Effector memory CD8-positive, alpha-beta T cell (primary cell): ENCODE results near the gene LDLRAD4.

ENCODE experiments used
- ATAC-seq: fragments of 150-1000 bp; cut with Tn5 transposase; replicated peaks from 2 replicates; pipeline ENCODE4 v1.10.0; 2021; ENCODE audit warnings: mild to moderate bottlenecking, moderate library complexity
- DNase-seq, 3 experiments: peaks; one replicate each; pipeline ENCODE4 v3.0.0; 2021
- H3K27ac Mint-ChIP-seq, 2 donors: one replicate each; pipeline ENCODE4 v1.8.0; 2022; ENCODE audit warnings: mild to moderate bottlenecking in 2 of 2, mixed read lengths in 2 of 2, moderate library complexity in 2 of 2
- H3K27me3 Mint-ChIP-seq, 2 donors: one replicate each; pipeline ENCODE4 v1.8.0; 2022; ENCODE audit warnings: mixed read lengths in 2 of 2
- H3K36me3 Mint-ChIP-seq: one replicate; pipeline ENCODE4 v1.8.0; 2022; ENCODE audit warnings: mild to moderate bottlenecking, moderate library complexity, mixed read lengths; ENCODE audit not compliant: insufficient read depth
- H3K4me1 Mint-ChIP-seq, 2 donors: one replicate each; pipeline ENCODE4 v1.8.0; 2022; ENCODE audit warnings: low read depth in 2 of 2, mixed read lengths in 2 of 2
- H3K4me3 Mint-ChIP-seq, 2 donors: one replicate each; pipeline ENCODE4 v1.8.0; 2022; ENCODE audit warnings: mild to moderate bottlenecking in 2 of 2, mixed read lengths in 2 of 2, moderate library complexity in 2 of 2
- H3K9me3 Mint-ChIP-seq, 2 donors: one replicate each; pipeline ENCODE4 v1.8.0; 2022; ENCODE audit warnings: mixed read lengths in 2 of 2

LDLRAD4 gene

DNA sequence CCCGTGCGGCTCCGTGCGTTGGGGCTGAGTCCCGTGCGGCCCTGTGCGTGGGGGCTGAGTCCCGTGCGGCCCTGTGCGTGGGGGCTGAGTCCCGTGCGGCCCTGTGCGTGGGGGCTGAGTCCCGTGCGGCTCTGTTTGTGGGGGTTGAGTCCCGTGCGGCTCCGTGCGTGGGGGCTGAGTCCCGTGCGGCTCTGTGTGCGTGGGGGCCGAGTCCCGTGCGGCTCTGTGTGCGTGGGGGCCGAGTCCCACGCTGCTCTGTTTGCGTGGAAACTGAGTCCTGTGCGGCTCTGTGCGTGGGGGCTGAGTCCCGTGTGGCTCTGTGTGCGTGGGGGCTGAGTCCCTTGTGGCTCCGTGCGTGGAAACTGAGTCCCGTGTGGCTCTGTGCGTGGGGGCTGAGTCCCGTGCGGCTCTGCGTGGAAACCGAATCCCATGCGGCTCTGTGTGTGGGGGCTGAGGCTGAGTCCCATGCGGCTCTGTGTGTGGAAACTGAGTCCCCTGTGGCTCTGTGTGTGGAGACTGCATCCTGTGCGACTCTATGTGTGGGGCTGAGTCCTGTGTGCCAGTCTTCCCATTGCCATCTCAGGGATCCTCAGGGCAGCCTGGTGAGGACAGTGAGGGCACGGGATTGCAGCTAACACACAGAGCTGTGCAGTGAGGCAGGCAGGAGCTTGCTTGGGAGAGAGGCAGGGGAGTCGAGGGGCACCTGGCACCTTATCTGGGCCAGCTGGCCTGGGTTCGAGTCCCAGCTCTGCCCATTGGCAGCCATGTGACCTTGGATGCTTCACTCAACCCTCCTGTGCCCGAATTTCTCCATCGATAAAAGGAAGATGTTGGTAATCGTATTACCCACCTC, 44.5 kb downstream of the LDLRAD4 start:
- DNase-seq (no peak), ATAC-seq (no peak)
- Mint-ChIP-seq H3K9me3 (no peaks in the 10 kb centered on the region), H3K4me1 (peaks cover 14 to 30% of the 10 kb centered on the region in 2 donors), H3K4me3 (no peak overlapping the region), H3K36me3 (peaks cover 3% of the 10 kb centered on the region), H3K27ac (no peak overlapping the region), H3K27me3 (peaks cover 24 to 53% of the 10 kb centered on the region in 2 donors)

DNA sequence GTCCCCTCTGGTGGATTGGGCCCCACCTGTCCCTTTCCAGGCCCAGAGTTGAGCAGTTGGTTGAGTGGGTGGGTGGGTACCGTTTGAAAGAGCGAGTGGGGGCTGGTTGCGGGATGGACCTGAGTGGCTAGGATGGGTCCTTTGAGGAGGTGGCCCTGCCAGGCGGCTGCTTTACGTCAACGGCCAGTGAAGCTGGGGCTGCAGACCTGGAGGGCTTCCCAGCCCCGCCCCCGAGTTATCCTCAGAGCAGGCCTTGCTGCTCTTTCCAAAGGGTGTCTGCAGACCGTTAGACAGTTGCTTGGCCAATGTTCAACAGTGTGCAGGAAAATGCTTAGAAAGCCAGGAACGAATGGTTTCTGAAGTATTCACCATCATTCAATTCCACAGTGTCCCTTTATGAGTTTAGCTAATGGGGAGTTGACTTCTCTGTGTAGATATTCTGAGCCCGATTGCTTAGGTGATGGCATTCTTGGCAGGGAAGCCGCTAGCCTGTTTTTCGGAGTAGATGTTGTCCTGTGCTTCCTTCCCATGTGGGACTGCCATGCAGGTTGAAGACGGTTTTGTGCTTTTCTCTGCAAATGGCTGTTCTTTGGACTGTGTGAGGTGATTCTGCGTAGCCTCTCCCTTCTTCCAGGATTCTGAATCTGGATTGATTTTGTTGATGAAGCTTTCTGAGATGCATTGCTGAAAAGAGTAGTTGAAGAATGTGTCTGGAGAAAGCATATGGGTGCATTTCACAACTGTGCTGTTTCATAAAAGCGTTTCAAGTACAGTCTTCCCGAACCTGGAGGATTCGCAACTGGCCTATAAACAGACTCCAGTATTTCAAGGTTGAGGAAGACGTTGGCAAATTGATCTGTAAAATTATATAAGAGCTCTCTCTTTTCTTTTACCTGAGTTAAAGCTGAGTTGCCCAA, 45.8 kb downstream of the LDLRAD4 start:
- Mint-ChIP-seq H3K27ac (no peak overlapping the region), H3K4me3 (no peak overlapping the region), H3K9me3 (no peaks in the 10 kb centered on the region), H3K27me3 (peaks cover 25 to 58% of the 10 kb centered on the region in 2 donors), H3K4me1 (peaks cover 16 to 30% of the 10 kb centered on the region in 2 donors), H3K36me3 (peaks cover 3% of the 10 kb centered on the region)
- DNase-seq: no peak
- no peak for ATAC-seq

GRCh38 chr18:13265008-13265910, 46.7 kb downstream of the LDLRAD4 start:
- Mint-ChIP-seq H3K27ac (peak overlapping the region in 1 of 2 donors; percentile 83), H3K36me3 (peaks cover 6% of the 10 kb centered on the region), H3K4me1 (peaks cover 16 to 30% of the 10 kb centered on the region in 2 donors), H3K9me3 (no peaks in the 10 kb centered on the region), H3K27me3 (peaks cover 24 to 60% of the 10 kb centered on the region in 2 donors), H3K4me3 (peak overlapping the region; percentile 68 to 71)
- ATAC-seq (no peak), DNase-seq (no peak)

DNA sequence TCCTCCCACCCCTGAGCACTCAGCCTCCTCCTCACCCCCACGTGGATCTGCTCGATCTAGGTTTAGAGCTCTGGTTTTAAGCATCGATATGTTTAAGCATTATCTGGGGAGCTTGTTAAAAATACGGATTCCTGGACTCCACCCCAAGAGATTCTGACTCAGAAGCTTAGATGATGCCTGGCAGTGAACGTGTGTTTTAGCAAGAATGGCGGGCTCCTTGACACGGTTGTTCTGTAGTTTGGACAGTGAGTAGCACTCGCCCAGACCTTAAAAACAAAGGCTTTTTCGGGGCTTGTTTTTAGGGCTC, 47.3 kb downstream of the LDLRAD4 start:
- Mint-ChIP-seq H3K27me3 (peaks cover 24 to 57% of the 10 kb centered on the region in 2 donors), H3K36me3 (peaks cover 6% of the 10 kb centered on the region), H3K4me1 (peaks cover 16 to 30% of the 10 kb centered on the region in 2 donors), H3K27ac (peak overlapping the region; percentile 65 to 83), H3K9me3 (no peaks in the 10 kb centered on the region), H3K4me3 (peak overlapping the region; percentile 68 to 71)
- ATAC-seq (no peak), DNase-seq (no peak)

- DNase-seq: no peak
- peak overlapping the region; percentile 65 to 83 for H3K27ac Mint-ChIP-seq
These were observed 47.9 kb downstream of the LDLRAD4 start for GRCh38 chr18:13266218-13267100.

DNA sequence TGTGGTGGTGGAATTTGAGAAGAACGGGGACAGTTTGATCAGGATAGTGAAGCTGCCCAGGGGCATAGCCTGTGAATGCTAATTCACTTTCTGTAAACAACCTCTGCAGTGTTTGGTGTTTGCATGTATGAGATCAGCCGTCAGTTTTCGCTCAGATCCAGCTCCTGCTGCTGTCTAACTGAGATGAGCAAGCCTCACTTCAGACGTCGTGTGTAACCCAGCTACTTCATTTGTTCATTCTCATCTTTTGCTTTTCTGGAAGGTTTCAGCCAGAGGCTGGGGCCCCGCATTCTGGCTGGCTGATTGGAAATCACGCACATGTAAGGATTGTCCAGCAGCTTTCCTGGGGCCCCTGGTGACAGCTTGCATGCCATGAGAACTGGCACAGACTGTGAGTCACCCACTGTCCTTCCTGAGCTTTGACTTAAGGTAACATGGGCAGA, 48.9 kb downstream of the LDLRAD4 start:
- Mint-ChIP-seq H3K4me3 (peak overlapping the region; percentile 68 to 71), H3K27ac (no peak overlapping the region), H3K27me3 (peaks cover 18 to 47% of the 10 kb centered on the region in 2 donors), H3K36me3 (peaks cover 3% of the 10 kb centered on the region), H3K4me1 (peaks cover 12 to 25% of the 10 kb centered on the region in 2 donors), H3K9me3 (no peaks in the 10 kb centered on the region)
- ATAC-seq (no peak), DNase-seq (no peak)

More at GRCh38 chr18:13266218-13267100, 47.9 kb downstream of the LDLRAD4 start:
- peaks cover 6% of the 10 kb centered on the region for H3K36me3 Mint-ChIP-seq
- H3K9me3 Mint-ChIP-seq: no peaks in the 10 kb centered on the region
- H3K4me3 Mint-ChIP-seq: peak overlapping the region; percentile 68 to 71
- peaks cover 15 to 28% of the 10 kb centered on the region in 2 donors for H3K4me1 Mint-ChIP-seq
- ATAC-seq: peak; percentile 39
- H3K27me3 Mint-ChIP-seq: peaks cover 23 to 51% of the 10 kb centered on the region in 2 donors

DNA sequence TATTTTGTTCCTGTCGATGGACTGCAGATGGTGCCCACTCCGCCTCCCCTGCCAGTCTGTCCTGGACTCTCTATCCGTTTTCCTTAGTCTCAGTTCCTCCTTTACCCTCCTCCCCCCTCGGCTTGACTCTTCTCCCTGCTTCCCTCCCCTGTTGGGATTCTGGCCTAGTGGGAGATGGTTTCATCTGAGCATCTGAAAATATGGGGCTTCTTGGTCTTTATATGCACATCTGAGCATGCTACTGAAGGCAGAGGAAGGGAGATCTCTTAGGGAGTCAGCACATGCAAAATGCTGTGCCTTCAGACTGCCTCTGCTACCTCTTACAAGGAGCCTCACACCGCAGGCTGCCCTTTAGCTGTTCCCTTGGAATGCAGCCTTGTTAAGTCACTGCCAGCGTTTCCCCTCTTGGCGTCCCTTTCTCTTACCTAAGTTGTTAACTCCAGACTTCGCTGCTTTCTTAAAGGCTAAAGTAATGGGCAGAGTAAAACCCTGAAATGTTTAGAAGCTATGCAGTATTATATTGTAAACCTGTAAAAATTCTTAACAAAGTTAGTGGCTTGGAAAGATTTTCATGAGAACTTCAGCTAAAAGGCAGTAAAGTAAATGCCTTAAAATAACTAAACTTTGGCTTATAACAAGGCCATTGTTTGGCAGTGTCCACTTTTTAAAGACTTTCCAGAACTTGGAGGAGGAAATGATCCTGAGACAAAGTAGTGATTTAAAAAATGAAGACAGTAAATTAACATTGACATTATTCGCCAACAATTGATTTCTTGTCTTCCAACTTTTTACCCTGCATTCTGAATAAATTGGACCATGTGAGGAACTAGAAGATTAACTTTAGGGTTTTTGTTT, 49.8 kb downstream of the LDLRAD4 start:
- H3K27ac Mint-ChIP-seq: no peak overlapping the region
- H3K4me3 Mint-ChIP-seq: no peak overlapping the region
- H3K4me1 Mint-ChIP-seq: peaks cover 14 to 25% of the 10 kb centered on the region in 2 donors
- H3K27me3 Mint-ChIP-seq: peaks cover 18 to 56% of the 10 kb centered on the region in 2 donors
- DNase-seq (no peak), ATAC-seq (no peak)
- no peaks in the 10 kb centered on the region for H3K9me3 Mint-ChIP-seq
- H3K36me3 Mint-ChIP-seq: peaks cover 3% of the 10 kb centered on the region

- H3K4me1 Mint-ChIP-seq: peaks cover 18 to 25% of the 10 kb centered on the region in 2 donors
- no peak overlapping the region for H3K4me3 Mint-ChIP-seq
- H3K9me3 Mint-ChIP-seq: no peaks in the 10 kb centered on the region
- peaks cover 3% of the 10 kb centered on the region for H3K36me3 Mint-ChIP-seq
- no peak overlapping the region for H3K27ac Mint-ChIP-seq
- no peak for ATAC-seq
- DNase-seq: no peak
- peaks cover 19 to 62% of the 10 kb centered on the region in 2 donors for H3K27me3 Mint-ChIP-seq
These were observed 50.4 kb downstream of the LDLRAD4 start for GRCh38 chr18:13269013-13269280.

- H3K27me3 Mint-ChIP-seq: peaks cover 25 to 64% of the 10 kb centered on the region in 2 donors
- no peak for DNase-seq
- H3K4me1 Mint-ChIP-seq: peaks cover 18 to 29% of the 10 kb centered on the region in 2 donors
- H3K36me3 Mint-ChIP-seq: peaks cover 3% of the 10 kb centered on the region
- no peak for ATAC-seq
- H3K4me3 Mint-ChIP-seq: no peak overlapping the region
- H3K9me3 Mint-ChIP-seq: no peaks in the 10 kb centered on the region
- no peak overlapping the region for H3K27ac Mint-ChIP-seq
These were observed 51.0 kb downstream of the LDLRAD4 start for GRCh38 chr18:13269521-13270011.

GRCh38 chr18:13270279-13270855, 51.8 kb downstream of the LDLRAD4 start:
- DNase-seq (no peak), ATAC-seq (no peak)
- H3K27me3 Mint-ChIP-seq: peaks cover 24 to 56% of the 10 kb centered on the region in 2 donors
- H3K27ac Mint-ChIP-seq: no peak overlapping the region
- peaks cover 3% of the 10 kb centered on the region for H3K36me3 Mint-ChIP-seq
- H3K9me3 Mint-ChIP-seq: no peaks in the 10 kb centered on the region
- no peak overlapping the region for H3K4me3 Mint-ChIP-seq
- H3K4me1 Mint-ChIP-seq: peaks cover 18 to 27% of the 10 kb centered on the region in 2 donors

- Mint-ChIP-seq H3K4me3 (no peak overlapping the region), H3K27me3 (peaks cover 18 to 50% of the 10 kb centered on the region in 2 donors), H3K27ac (no peak overlapping the region), H3K4me1 (peaks cover 14 to 17% of the 10 kb centered on the region in 2 donors), H3K9me3 (no peaks in the 10 kb centered on the region), H3K36me3 (peaks cover 3% of the 10 kb centered on the region)
- DNase-seq (no peak), ATAC-seq (no peak)
These were observed 52.8 kb downstream of the LDLRAD4 start for GRCh38 chr18:13271302-13271911.
